ENCODE data around the gene PCDHB14.
A peak's percentile ranks its signal among the peaks of the same experiment; 100 is the strongest.
"Not testable (repeated sequence)": the region's sequence is repeated elsewhere in the genome, so short reads cannot be mapped to it uniquely, and the experiment has no call there.

PCDHB14 gene

GRCh38 chr5:141223112-141223783 lies at the start of gene PCDHB14:
Gene PCDHB14 (plus strand): TSS chr5:141223343. CDS start chr5:141223506, 163 bp downstream.
- H3K27me3 ChIP-seq (ENCODE audit: insufficient read depth, low read length) = no peaks in the 10 kb centered on the region
- peak within 1 kb of the TSS; percentile 33 for H3K4me3 ChIP-seq (ENCODE audit: low read length)
- H3K9me3 ChIP-seq (ENCODE audit: low read length) = peaks cover 8% of the 10 kb centered on the region
- H3K4me1 ChIP-seq (ENCODE audit: insufficient read depth, low read length) = no peaks in the 10 kb centered on the region
- no peak within 1 kb of the TSS for H2AFZ ChIP-seq (ENCODE audit: low read depth, low read length)
- no peaks in the 10 kb centered on the region for H3K36me3 ChIP-seq (ENCODE audit: insufficient read depth, low read length)

- H3K36me3 ChIP-seq (ENCODE audit: insufficient read depth, low read length); H2AFZ ChIP-seq (ENCODE audit: low read depth, low read length); H3K4me1 ChIP-seq (ENCODE audit: insufficient read depth, low read length); H3K4me3 ChIP-seq (ENCODE audit: low read length); H3K27me3 ChIP-seq (ENCODE audit: insufficient read depth, low read length): not testable (repeated sequence)
- peaks cover 14% of the 10 kb centered on the region for H3K9me3 ChIP-seq (ENCODE audit: low read length)
Measured at GRCh38 chr5:141174291-141175104, 48.6 kb upstream of the PCDHB14 start.

- Histone ChIP-seq H2AFZ (ENCODE audit: low read depth, low read length) (no peak overlapping the region), H3K4me3 (ENCODE audit: low read length) (no peak overlapping the region), H3K9me3 (ENCODE audit: low read length) (peaks cover 14% of the 10 kb centered on the region), H3K36me3 (ENCODE audit: insufficient read depth, low read length) (no peaks in the 10 kb centered on the region), H3K27me3 (ENCODE audit: insufficient read depth, low read length) (no peaks in the 10 kb centered on the region), H3K4me1 (ENCODE audit: insufficient read depth, low read length) (no peaks in the 10 kb centered on the region)
Measured at GRCh38 chr5:141175933-141176332, 47.2 kb upstream of the PCDHB14 start.

- not testable (repeated sequence) for H3K4me1 ChIP-seq (ENCODE audit: insufficient read depth, low read length); H3K4me3 ChIP-seq (ENCODE audit: low read length); H3K36me3 ChIP-seq (ENCODE audit: insufficient read depth, low read length); H3K27me3 ChIP-seq (ENCODE audit: insufficient read depth, low read length); H2AFZ ChIP-seq (ENCODE audit: low read depth, low read length)
- H3K9me3 ChIP-seq (ENCODE audit: low read length) = peaks cover 14% of the 10 kb centered on the region
Measured at GRCh38 chr5:141177577-141178191, 45.5 kb upstream of the PCDHB14 start, which contains the start of gene PCDHB8. Gene PCDHB8 (plus strand): TSS chr5:141177790. CDS start chr5:141178035, 245 bp downstream.

- H3K27me3 ChIP-seq (ENCODE audit: insufficient read depth, low read length) = not testable (repeated sequence)
Measured at GRCh38 chr5:141179371-141179770, 43.8 kb upstream of the PCDHB14 start.

GRCh38 chr5:141179876-141180275 lies 43.3 kb upstream of the PCDHB14 start:
- H3K36me3 ChIP-seq (ENCODE audit: insufficient read depth, low read length); H2AFZ ChIP-seq (ENCODE audit: low read depth, low read length); H3K27me3 ChIP-seq (ENCODE audit: insufficient read depth, low read length); H3K4me1 ChIP-seq (ENCODE audit: insufficient read depth, low read length); H3K4me3 ChIP-seq (ENCODE audit: low read length): not testable (repeated sequence)
- H3K9me3 ChIP-seq (ENCODE audit: low read length) = peaks cover 12% of the 10 kb centered on the region

More at GRCh38 chr5:141179371-141179770, 43.8 kb upstream of the PCDHB14 start:
- H3K36me3 ChIP-seq (ENCODE audit: insufficient read depth, low read length); H3K4me3 ChIP-seq (ENCODE audit: low read length); H3K4me1 ChIP-seq (ENCODE audit: insufficient read depth, low read length); H3K9me3 ChIP-seq (ENCODE audit: low read length); H2AFZ ChIP-seq (ENCODE audit: low read depth, low read length): not testable (repeated sequence)

GRCh38 chr5:141180313-141180712 lies 42.8 kb upstream of the PCDHB14 start:
- Histone ChIP-seq H3K4me3 (ENCODE audit: low read length) (no peak overlapping the region), H3K9me3 (ENCODE audit: low read length) (peaks cover 12% of the 10 kb centered on the region), H2AFZ (ENCODE audit: low read depth, low read length) (no peak overlapping the region), H3K36me3 (ENCODE audit: insufficient read depth, low read length) (no peaks in the 10 kb centered on the region), H3K27me3 (ENCODE audit: insufficient read depth, low read length) (no peaks in the 10 kb centered on the region), H3K4me1 (ENCODE audit: insufficient read depth, low read length) (no peaks in the 10 kb centered on the region)

GRCh38 chr5:141182248-141182647 lies 40.9 kb upstream of the PCDHB14 start, which contains the start of gene PCDHB16:
Gene PCDHB16 (plus strand): TSS chr5:141182387. CDS start chr5:141182560, 173 bp downstream.
- H3K36me3 ChIP-seq (ENCODE audit: insufficient read depth, low read length) = no peaks in the 10 kb centered on the region
- H3K4me3 ChIP-seq (ENCODE audit: low read length) = peak within 1 kb of the TSS; percentile 44
- no peak within 1 kb of the TSS for H2AFZ ChIP-seq (ENCODE audit: low read depth, low read length)
- H3K27me3 ChIP-seq (ENCODE audit: insufficient read depth, low read length) = no peaks in the 10 kb centered on the region
- H3K4me1 ChIP-seq (ENCODE audit: insufficient read depth, low read length) = no peaks in the 10 kb centered on the region
- peaks cover 13% of the 10 kb centered on the region for H3K9me3 ChIP-seq (ENCODE audit: low read length)

- H2AFZ ChIP-seq (ENCODE audit: low read depth, low read length); H3K36me3 ChIP-seq (ENCODE audit: insufficient read depth, low read length); H3K4me3 ChIP-seq (ENCODE audit: low read length); H3K27me3 ChIP-seq (ENCODE audit: insufficient read depth, low read length); H3K4me1 ChIP-seq (ENCODE audit: insufficient read depth, low read length): not testable (repeated sequence)
- peaks cover 14% of the 10 kb centered on the region for H3K9me3 ChIP-seq (ENCODE audit: low read length)
Measured at GRCh38 chr5:141184117-141184855, 38.9 kb upstream of the PCDHB14 start.

GRCh38 chr5:141186897-141187512 lies 36.1 kb upstream of the PCDHB14 start, which contains the start of gene PCDHB9:
Gene PCDHB9 (plus strand): TSS chr5:141187161. CDS start chr5:141187319, 158 bp downstream.
- Histone ChIP-seq H2AFZ (ENCODE audit: low read depth, low read length) (no peak within 1 kb of the TSS), H3K9me3 (ENCODE audit: low read length) (peaks cover 17% of the 10 kb centered on the region), H3K4me1 (ENCODE audit: insufficient read depth, low read length) (no peaks in the 10 kb centered on the region), H3K36me3 (ENCODE audit: insufficient read depth, low read length) (no peaks in the 10 kb centered on the region), H3K4me3 (ENCODE audit: low read length) (peak within 1 kb of the TSS; percentile 34), H3K27me3 (ENCODE audit: insufficient read depth, low read length) (no peaks in the 10 kb centered on the region)

GRCh38 chr5:141188682-141189081 lies 34.5 kb upstream of the PCDHB14 start:
- H3K4me3 ChIP-seq (ENCODE audit: low read length); H3K27me3 ChIP-seq (ENCODE audit: insufficient read depth, low read length); H2AFZ ChIP-seq (ENCODE audit: low read depth, low read length); H3K36me3 ChIP-seq (ENCODE audit: insufficient read depth, low read length); H3K4me1 ChIP-seq (ENCODE audit: insufficient read depth, low read length): not testable (repeated sequence)
- peaks cover 18% of the 10 kb centered on the region for H3K9me3 ChIP-seq (ENCODE audit: low read length)

- H2AFZ ChIP-seq (ENCODE audit: low read depth, low read length); H3K4me1 ChIP-seq (ENCODE audit: insufficient read depth, low read length); H3K27me3 ChIP-seq (ENCODE audit: insufficient read depth, low read length); H3K36me3 ChIP-seq (ENCODE audit: insufficient read depth, low read length); H3K4me3 ChIP-seq (ENCODE audit: low read length): not testable (repeated sequence)
- H3K9me3 ChIP-seq (ENCODE audit: low read length) = peaks cover 18% of the 10 kb centered on the region
Measured at GRCh38 chr5:141189131-141189530, 34.0 kb upstream of the PCDHB14 start.
